ENCODE results near the gene TBC1D8.

The TBC1D8 gene

DNA sequence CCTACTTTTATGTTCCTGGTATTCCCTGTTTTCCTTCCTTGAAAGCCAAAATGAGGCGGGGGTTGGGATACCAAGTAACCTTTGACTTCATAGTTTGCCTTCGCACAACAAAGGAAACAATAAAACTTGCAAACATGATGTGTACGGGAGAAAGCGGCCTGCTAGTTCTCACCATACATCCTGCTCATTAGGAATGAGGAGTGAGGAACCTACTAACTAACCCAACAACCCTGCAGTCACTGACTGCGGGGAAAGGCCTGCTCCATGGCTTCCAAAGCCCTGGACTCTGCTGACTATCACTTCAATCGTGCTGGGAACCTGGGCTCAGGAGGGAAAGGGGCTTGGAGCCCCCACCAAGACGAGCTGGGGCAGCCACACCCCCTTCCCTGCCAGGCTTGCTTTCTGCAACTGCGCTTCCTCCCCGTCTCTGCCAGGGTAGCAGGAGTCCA, 124.9 kb downstream of the TBC1D8 start:
- FAIRE-seq, result no peak

DNA sequence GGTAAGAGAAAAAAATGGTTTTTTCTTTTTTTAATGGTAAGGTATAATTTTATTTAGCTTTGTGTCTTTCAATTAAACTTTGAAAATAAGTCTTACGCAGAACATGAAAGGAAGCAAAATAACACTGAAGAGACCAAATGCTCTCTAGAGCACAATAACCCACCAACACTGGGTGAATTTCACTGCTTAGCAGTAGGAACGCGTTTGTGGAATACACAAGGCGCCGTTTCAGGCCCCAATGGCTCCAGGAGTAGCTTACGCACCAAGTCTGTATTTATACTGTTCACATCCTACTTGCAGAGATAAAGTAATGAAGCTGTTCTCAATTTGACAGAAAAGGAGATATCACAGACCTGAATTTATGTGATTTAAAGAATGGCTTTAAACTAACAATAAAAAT, 125.6 kb downstream of the TBC1D8 start:
- FAIRE-seq, result no peak

DNA sequence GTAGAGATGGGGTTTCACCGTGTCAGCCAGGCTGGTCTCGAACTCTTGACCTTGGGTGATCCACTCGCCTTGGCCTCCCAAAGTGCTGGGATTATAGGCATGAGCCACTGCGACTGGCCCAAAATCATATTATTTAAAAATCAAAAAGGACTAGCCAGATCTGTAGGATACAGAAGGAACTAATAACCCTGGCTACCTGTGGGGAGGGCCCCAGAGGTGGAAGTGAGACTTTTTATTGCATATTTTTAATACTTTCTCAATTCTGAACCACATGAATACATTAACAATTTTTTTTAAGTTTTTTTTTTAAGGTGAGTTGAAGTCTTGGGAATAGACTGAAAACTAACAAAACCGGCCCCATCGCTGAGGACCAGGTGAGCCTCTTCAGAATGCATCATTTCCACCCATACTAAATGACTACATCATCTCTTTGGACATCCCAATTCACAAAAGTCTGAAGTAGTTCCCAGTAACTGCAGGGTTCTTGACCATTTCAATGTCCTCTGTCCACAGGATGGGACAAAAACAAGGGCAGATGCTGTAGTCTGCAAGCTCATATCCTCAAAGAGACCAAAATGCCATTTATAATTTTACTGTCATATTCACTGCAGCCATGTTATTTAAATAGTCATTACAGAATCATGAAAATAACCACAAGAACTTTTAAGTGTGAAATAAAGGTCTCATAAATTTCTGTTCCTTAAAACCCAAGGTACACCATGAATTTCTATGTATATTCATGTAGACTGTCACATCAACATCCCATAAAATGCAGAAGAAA, 127.7 kb downstream of the TBC1D8 start:
- FAIRE-seq, result no peak

DNA sequence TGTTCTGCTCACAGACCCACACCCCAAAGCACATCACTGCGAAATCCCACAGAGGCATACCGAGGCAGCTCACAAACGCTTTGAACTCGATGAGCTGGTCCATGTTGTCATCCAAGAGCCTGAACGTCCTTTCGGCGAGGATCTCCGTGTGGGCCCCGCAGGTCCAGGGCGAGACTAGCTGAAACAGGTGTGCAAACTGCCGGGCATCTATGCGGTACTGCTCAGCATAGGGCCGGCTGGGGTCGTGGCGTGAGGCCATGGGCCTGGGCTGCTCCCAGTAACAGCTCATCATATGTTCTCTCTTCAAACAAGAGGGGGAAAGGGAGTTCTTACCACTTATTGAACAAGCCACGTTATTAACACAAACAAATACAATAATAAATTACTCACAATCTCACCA, 129.0 kb downstream of the TBC1D8 start:
- no peak for FAIRE-seq

DNA sequence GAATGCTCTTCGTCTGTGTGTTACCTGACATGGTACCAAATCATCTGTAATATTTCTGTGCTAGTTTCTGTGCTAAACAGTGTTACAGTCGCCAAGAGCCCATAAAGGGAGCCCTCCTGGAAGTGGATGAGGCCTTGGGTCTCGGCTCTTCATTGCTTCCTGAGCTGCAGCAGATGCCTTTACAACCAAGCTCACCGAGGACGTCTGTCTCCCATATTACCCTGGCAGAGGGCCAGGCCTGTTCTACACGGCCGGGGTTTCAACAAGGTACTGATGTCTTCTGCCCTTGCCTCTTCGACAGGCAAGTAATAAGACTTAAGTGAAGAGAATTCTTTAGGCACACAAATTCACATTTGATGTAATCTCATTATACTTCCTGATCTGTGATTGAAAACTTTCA, 132.2 kb downstream of the TBC1D8 start:
- FAIRE-seq, result no peak

DNA sequence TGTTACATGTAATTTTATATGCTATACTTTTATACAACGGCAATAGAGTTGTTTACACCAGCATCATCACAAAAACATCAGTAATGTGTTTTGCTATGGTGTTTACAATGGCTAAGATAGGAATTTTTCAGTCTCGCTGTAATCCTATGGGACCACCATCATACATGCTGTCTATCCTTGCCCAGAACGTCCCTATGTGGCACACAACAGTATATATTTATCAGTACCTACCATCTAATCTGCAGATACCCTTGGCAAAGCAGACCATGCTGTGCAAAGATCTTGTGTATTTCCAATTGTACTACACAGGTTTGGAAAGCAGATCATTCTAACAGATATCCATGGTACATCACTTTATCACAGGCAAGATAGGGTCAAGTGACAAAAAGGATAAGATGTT, 133.8 kb downstream of the TBC1D8 start:
- no peak for FAIRE-seq

DNA sequence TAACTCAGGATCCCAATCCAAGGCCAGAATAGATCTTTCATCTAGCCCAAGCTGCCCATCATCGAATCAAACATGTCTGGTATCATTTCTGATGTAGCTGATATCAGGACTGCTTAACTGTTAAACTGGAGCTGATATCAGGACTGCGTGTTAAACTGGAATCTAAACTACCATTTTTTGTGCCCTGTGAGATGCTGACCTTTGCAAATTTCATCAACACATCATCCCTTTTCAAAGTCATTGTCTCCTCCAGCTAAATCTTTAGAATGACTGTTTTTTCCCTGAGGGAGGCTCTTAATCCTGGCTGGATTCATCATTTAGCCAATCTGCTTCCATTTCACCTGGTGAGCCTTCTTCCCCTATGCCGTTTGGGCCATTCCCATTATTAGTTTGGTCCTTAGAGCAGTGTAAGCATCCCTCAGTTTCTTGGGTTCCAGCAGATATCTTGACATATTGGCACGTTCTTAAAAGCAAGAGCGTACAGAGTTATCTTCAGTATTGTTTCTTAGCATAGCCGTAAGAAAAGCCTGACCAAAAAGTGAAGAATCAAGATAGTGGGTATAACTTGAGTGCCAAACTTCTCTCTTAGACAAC, 136.8 kb downstream of the TBC1D8 start:
- no peak for FAIRE-seq

DNA sequence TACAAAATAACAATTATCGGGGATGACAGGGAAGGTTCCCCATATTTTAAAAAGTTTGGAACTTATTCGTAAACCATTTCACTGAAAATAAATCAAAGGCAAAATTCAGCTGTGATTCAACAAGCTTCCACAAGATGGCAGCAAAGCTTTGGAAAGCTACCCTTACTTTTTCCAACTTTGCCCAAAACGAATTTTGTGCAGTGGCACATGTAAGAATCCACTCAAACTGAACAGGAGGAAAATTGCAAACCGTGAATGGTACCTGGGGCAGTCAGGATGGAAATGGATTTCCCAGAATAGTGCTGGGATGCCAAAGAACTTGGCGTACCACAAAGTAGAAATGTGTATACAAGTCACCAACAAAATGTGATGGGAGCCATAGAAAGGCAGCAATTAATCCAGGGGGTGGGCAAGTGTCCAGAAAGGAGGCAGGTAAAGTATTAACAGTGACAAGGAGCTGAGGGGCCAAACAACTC, 138.4 kb downstream of the TBC1D8 start:
- peak; percentile 70 for FAIRE-seq

DNA sequence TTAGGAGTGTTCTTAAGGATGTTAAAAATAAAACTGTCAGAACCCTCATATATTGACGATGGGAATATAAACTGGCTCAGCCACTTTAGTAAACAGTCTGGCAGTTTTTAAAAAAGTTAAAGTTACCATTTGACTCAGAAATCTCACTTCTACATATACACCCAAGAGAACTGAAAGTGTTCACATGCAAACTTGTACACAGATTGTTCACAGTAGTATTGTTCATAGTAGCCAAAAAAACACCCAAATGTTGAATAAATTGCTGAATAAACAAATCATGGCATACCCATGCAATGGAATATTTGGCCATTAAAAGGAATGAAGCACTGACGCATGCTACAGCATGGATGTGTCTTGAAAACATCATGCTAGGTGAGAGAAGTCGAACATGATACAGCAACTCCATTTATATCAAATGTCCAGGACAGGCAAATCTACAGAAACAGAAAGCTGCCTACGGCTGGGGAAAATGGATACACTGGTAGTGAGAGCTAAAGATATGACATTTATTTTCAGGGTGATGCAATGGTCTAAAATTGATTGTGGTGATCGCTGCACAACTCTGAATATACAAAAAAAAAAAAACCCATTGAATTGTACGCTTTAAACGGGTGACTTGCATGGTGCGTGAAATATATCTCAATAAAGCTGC, 139.0 kb downstream of the TBC1D8 start:
- no peak for FAIRE-seq

DNA sequence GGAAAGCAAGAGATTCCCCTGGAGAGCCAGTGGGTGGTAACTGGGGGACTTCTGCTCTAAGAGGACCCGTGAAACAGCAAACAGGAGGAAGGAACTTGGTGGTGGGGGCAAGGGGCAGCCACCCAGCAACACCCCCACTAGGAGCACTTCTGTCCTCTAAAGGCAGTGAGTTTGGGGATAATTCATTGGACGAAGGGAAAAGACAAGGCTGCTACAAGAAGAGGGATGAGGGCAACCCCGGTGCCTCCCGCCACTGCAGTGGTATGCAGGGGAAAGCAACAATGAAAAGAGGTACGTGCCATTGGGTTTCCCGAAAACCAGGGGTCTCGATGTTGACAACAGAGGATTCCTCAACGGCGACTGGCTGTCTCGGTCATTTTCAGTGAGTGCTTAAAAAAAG, 140.0 kb downstream of the TBC1D8 start:
- FAIRE-seq, result no peak

DNA sequence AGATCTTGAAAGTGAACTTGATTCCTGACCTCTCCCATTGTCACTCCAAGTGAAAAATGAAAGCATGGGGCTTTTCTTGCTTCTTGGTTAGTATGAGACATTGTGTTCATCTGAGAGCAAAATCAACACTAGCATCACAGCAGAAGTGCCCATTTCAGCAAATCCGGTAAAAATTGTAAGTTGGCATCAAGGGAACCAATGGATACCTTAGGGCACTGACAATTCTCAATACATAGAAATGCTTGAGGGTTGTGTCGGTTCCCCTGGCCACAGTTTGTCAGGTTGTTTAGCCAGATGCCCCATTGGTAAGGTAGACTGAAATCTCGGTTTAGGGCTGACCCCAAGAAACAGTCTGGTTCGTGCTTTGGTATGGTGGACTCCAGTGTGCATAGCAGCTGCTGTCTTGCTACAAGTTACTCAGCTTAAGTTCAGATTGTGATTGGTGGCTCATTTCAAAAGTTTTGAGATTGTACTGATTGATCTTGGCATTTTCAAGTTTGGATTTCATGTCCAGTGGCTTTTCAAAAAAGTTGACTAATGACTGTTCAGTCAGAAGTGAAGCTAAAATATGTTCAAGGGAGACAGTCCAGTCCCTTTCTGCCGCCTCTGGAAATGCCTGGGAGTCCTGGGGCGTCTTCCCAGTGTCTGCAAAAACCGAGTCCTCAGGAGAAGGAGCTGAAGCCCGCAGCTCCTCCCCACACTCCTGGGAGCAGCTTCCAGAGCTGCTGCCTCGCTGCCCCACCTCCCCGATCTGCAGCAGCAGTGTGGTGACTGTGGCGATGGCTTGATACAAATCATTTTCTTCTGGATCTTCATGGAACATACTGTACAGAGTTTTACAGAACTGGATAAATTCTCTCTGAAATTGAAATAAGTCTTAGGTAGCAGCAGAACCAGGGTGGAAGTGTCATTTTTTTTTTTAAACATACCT, 143.5 kb downstream of the TBC1D8 start:
- no peak for FAIRE-seq

DNA sequence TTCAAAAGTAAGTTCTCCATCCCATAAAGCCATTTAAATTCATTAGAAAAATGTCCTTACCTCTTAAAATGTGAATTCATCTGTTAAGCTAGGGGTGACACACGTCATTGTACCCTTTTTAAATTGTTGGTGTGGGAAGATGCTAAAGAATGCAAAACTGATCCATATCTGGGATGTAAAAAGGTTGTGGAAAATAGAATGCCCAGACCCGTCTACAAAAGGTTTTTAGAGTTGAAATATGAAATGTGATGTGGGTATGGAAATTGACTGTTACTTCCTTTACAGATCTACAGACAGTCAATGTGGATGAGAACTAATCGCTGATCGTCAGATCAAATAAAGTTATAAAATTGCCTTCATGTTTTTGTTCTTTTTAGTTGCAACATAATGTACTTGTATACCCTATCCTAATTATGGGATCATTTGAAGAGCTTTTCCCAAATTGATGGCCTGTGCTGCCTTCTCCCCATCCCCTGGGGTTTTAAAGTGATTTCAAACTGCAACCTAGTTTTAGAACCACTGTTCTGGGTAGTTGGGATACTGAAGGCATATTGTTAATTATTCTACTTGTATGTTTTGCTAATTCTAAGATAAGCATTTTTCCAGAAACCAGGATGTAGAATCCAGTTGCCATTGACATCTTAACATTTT, 145.0 kb downstream of the TBC1D8 start:
- FAIRE-seq, result no peak

DNA sequence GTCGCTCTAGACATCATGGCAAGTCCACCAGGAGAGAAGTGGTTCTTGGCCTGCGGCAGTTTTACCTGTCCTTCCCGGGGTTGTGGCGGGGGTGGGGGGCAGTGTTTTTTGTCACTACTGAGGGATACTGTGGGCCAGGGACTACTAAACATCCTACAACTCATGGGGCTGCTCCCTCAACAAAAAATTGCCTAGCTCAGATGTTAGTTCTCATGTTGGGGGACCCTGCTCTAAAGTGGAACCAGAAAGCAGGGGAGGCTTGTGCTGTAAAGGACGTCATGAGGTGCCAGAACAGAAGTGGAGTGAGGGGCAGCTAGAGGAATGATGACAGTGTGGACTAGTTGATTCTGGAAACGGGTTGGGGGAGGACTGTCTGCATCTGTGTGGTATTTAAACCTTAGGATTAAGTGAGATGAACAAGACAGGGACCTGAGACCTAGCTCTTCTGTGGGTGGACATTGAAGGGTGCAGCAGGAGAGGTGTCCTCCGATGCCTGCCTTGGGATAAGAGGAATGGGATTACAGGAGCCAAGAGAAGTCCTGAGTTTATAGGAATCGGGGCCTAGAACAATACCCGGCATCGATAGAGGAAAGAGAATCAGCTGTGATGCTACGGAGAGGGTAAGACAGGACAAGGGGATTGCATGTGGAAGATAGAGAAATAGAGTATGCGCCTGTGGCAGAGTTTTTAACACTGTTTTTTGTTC, 146.4 kb downstream of the TBC1D8 start:
- FAIRE-seq, result no peak

DNA sequence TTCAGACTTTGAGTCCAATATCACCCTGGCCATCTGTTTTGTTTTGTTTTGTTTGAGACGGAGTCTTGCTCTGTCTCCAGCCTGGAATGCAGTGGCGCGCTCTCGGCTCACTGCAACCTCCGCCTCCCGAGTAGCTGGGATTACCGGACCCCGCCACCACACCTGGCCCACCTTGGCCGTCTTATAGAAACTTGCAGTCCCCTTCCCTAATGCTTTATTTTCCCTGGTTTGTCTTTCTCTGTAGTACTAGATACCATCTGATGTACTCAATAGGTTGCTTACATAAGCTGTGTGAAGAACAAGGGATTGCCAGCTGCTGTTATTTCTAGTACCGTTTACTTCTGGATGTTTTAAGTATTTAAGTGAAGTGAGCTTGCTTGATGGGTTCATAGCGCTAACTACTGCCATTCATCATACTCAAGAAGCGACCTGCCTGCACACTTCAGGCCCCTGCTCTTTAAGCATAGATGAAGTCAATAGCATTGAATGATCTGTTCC, 147.9 kb downstream of the TBC1D8 start:
- FAIRE-seq, result no peak

DNA sequence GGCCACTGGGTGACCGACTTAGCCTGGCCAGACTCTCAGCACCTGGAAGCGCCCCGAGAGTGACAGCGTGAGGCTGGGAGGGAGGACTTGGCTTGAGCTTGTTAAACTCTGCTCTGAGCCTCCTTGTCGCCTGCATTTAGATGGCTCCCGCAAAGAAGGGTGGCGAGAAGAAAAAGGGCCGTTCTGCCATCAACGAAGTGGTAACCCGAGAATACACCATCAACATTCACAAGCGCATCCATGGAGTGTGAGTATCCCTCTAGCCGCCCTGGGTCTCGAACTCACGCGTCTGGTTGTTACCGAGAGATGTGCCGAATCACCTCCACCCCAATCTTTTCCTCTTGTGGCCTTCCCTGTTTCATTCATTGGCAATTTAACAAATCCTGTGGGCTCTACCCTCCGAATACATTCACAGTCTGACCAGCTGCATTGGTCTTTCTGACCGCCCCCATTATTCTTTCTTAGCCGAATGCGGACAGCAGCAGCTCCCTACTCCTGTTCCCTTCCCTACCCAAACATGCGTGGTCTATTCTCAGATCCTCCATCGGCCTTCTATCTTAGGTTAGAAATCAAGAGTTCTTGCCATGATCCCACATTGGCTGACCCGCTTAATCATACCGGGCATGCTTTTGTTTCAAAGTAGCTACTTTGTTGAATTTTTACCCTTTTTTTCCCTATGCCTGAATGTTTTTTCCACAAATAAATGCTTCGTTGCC, 148.5 kb downstream of the TBC1D8 start:
- FAIRE-seq, result no peak

DNA sequence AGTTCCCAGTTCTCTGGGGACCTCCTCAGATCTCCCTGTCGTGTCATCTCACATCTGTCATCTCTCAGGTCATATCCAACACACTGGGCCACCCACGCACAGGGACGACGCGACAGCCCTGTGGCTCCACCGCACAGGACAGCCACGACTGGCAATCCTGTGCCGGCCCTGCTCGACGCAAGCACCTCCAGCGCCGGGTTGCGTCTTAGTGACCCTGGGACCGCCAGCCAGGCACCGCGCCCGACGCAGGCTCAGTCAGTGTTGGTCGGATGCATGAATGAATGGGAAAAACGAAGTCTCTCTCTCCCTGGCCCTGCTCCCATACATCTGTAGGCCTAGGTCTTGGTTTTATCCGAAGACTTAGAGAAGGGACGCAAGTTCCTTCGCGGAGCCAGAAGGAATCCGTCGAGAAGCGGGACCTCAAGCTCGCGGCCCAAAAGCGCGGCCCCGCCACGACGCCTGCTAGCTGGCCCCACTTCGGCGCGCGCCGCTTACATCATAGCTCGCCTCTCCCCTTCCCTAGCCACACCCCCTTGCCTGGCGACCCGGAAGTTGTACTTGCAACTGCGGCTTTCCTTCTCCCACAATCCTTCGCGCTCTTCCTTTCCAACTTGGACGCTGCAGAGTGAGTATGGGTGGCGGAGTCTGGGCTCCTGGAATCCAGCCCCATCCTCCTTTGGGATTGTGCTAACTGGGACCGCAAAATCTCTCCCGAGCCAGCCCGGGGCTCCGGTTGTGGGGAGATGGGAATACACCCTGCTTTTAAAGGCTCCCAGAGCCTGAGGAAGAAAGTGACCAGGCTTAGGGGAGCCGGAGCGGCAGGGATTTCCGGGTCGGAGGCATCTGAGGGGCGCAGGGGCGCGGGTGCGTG, 149.3 kb downstream of the TBC1D8 start, which contains the start of gene RPL31:
RPL31 (plus strand) TSS at position 599 of the 871 bp plus-strand sequence. CDS start 413 bp downstream, outside the sequence.
- FAIRE-seq, result peak; percentile 14

DNA sequence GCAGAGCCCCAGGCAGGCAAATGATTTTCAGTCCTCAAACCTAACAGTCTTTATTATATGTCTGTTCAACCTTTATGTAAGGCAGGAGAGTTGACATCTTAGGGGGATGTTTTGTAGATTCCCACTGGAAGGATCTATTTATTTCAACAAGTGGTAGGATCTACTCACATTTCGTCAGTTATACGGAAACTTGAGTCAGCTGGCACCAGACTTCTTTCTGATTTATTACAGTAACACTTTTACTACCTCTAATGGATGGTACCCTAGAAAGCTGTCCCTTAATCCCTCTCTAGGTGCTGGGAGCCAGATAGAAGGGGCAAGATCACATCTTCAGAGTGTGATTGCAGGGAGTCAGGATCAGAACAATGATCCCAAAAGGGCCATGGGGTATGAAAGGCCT, 151.2 kb downstream of the TBC1D8 start:
- no peak for FAIRE-seq

DNA sequence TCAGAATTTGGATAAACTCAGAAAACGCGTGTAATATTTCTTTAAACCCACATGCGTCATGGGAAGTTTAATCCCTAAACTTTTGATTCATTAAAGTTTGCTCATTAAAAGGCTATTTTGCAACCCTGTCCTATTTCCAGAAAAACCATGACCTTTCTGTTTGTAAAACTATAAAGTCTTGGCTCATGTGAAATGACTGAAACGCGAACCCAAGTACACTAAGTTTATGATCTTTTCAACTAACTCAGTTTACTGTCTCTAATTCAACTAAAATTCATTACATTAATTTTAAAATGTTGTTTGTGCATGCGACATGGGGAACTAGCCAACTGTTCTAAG, 153.0 kb downstream of the TBC1D8 start:
- FAIRE-seq, result no peak

DNA sequence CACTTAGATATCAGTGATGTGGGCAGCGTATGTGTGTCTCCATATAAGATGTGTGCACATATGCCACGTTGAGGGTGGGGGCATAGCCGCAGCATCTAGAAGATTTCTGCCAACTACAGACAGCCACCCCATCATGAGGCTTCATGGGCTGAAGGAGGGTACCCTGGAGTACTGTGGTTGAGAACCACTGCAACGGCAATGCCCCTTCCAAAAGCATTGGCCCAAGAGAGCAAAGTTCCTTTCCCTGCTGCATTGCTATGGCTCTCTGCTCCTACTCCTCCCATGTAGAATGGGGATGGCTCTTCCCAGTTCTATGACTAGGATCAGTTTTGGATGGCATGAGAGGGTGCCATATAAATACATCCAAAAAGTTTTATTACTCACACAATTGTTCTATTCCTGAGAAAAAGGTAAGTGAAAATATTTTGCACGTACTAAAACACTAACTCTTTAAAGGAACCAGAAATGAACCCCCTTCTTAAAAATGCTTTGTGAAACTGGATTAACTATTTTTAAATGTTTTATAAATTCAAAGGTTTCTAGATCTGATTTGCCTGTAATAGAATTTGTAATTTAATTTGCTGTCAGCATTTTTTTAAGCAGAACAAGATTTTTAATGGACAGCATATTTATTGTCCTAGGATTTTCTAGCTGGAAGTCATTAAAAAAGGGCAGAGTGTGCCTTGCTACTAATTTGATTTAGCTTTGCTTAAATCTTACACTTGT, 153.5 kb downstream of the TBC1D8 start:
- no peak for FAIRE-seq

Data from A204.1 (cell line).